ENCODE data around the gene SPTY2D1. TPM values are rescaled to one million over a fixed set of nuclear protein-coding genes. Genes with fewer than 3 reads are reported as not detected.

SPTY2D1 gene
- total and polyA plus RNA-seq, 3 donors from 2014 or later, result 11.5 to 28.2 (median 23.9) TPM

DNA sequence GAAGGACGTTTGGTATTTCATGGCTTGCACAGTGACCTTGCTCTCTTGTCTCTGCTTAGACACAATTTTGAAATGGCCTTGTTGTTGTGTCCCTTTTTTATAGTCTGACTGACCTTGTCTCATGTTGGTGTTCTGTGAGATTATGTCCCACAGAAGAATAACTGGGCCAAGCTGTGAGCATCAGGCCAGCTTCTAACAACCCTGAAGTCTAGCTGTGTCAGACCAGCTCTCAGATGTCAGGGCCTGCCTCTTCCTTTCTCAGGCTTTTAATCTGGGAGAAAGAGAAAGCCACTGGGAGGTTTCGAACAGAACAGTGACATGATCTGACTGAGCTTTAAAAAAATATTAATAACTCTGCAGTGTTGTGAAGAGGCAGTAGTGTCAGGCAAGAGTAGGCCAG is 43.6 kb downstream of the SPTY2D1 start:
- H3K4me1 ChIP-seq, result peaks cover 23% of the 10 kb centered on the region
- H3K4me3 ChIP-seq, result no peak overlapping the region
- intact Hi-C loops (cut with DNase I; ENCODE audit: low total_unique reads), result no loop called here

DNA sequence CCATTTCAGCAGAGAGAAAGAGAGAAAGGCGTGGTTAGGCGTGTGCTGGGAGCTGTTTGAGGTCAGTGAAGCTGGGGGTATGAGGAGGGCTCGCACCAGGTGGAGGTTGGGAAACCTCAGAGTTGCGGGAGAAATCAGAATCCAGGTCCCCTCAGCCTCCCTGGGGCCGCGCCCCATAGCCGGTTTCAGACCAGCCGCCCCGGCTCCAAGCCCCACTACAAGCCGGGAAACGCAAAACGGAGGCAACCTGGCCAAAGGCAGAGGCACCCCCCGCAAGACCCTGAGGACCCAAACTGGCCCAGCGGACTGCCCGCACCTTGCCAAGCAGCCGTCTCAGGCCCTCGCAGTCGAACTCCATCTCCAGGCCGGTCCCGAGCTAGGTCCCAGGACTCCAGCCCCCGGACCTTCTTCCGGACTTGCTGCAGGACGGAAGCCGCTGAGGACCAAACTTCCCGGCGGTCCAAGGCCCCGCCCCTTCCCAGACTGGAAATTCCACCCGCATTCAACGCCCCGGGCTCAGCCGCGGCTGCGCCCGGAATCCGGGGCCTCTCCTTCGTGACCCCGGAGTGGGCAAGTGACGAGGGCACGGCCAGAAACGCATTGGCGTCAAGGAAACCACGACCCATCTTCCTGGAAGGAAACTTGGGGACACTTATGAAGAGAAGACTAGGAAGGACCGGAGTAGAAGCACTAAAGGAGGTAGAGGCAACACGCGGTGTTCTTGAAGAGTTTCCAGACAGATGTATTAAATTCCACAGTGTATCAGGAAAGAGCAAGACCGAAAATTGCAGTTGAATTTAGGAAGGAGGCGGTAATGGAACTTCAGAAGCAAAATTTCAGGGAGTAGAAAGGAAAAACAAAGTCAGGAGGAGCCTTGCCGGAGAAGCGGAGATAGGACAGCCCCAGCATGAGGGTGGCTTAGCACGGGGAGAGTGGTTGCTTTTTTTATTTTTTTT is 45.6 kb downstream of the SPTY2D1 start, which contains the start of gene UEVLD:
TSS of gene UEVLD (minus strand) at position 438 of the 956 bp plus-strand sequence. CDS start at position 358, 80 bp downstream.
- intact Hi-C loops (cut with DNase I; ENCODE audit: low total_unique reads), result loop anchor here (10.0 kb wide), 1 partner anchor 46 kb away; the partner anchor contains the start of gene SPTY2D1
- Histone ChIP-seq H3K4me1 (peaks cover 23% of the 10 kb centered on the region), H3K4me3 (peak within 1 kb of the TSS; percentile 84 to 91), H3K36me3 (ENCODE audit: low read depth, missing control alignments) (no peaks in the 10 kb centered on the region), H3K27me3 (no peaks in the 10 kb centered on the region), H3K27ac (peak within 1 kb of the TSS; percentile 77 to 80), H3K9me3 (no peaks in the 10 kb centered on the region)
- TF ChIP-seq POLR2A (IDR thresholded peaks at IDR 0.05), result no peak
- TF ChIP-seq, protein P1, sequence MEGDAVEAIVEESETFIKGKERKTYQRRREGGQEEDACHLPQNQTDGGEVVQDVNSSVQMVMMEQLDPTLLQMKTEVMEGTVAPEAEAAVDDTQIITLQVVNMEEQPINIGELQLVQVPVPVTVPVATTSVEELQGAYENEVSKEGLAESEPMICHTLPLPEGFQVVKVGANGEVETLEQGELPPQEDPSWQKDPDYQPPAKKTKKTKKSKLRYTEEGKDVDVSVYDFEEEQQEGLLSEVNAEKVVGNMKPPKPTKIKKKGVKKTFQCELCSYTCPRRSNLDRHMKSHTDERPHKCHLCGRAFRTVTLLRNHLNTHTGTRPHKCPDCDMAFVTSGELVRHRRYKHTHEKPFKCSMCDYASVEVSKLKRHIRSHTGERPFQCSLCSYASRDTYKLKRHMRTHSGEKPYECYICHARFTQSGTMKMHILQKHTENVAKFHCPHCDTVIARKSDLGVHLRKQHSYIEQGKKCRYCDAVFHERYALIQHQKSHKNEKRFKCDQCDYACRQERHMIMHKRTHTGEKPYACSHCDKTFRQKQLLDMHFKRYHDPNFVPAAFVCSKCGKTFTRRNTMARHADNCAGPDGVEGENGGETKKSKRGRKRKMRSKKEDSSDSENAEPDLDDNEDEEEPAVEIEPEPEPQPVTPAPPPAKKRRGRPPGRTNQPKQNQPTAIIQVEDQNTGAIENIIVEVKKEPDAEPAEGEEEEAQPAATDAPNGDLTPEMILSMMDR (IDR thresholded peaks at IDR 0.05), result no peak
- DNase-seq, result peak; percentile 93
- 1% methylated on average over 21 to 50 of the region's 50 CpGs for WGBS, 2 donors

More for the DNA sequence above, 43.6 kb downstream of the SPTY2D1 start:
- no peak for DNase-seq
- no peak overlapping the region for H3K27ac ChIP-seq
- WGBS, 2 donors, result 33 to 41% methylated on average over 2 of the region's 2 CpGs
- TF ChIP-seq, protein P1 (IDR thresholded peaks at IDR 0.05), result no peak
- no peak for TF ChIP-seq POLR2A (IDR thresholded peaks at IDR 0.05)
- no peaks in the 10 kb centered on the region for H3K9me3 ChIP-seq
- no peaks in the 10 kb centered on the region for H3K36me3 ChIP-seq (ENCODE audit: low read depth, missing control alignments)
- H3K27me3 ChIP-seq, result no peaks in the 10 kb centered on the region

DNA sequence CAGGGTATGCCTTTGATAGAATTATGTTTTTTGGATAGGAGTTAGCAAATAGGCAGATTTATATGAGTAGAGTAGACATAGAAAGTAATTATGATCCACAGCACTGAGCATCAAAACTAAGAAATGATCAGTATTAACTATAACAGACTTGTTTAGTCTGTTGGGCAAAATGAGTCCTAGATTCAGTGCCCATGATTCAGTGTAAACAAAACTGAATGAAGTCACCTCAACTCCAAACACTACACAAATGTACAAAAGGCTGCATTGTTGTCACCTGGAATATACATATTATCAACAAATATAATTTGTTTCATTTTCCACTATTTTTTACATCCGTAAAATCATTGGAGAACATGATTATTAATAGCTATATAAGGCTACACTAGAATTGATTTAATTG is 52.3 kb downstream of the SPTY2D1 start:
- TF ChIP-seq, protein P1 (IDR thresholded peaks at IDR 0.05), result no peak
- TF ChIP-seq POLR2A (IDR thresholded peaks at IDR 0.05), result no peak
- Histone ChIP-seq H3K9me3 (no peaks in the 10 kb centered on the region), H3K4me3 (no peak overlapping the region), H3K27me3 (no peaks in the 10 kb centered on the region), H3K36me3 (ENCODE audit: low read depth, missing control alignments) (no peaks in the 10 kb centered on the region), H3K27ac (no peak overlapping the region), H3K4me1 (no peaks in the 10 kb centered on the region)
- whole genome bisulfite sequencing, 2 donors, result 63% methylated on average over 1 of the region's 1 CpG
- no peak for DNase-seq
- intact Hi-C loops (cut with DNase I; ENCODE audit: low total_unique reads), result loop anchor here (10.0 kb wide), 1 partner anchor 53 kb away; the partner anchor contains the start of gene SPTY2D1

DNA sequence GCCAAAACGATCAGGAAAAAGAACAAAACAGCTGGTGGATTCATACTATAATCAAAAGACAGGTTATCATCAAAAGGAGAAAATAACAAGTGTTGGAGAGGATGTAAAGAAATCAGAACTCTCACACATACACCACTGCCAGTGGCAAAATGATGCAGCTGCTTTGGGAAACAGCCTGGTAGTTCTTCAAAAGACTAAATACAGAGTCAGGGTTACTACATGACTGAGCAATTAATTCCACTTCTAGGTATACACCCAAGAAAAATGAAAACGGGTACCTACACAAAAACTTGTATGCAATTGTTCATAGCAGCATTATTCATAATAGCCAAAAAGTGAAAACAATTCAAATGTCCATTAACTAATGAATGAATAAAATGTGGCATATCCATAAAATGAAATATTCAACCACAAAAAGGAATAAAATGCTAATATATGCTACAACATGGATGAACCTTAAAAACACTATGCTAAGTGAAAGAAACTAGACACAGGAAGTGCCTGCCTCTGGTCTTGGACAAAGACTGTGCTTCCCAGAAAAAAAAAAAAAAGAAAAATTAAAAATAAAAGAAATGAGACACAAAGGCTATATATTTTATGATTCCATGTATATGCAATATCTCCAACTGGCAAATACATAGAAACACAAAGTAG is 53.9 kb downstream of the SPTY2D1 start:
- Histone ChIP-seq H3K27me3 (no peaks in the 10 kb centered on the region), H3K27ac (no peak overlapping the region), H3K9me3 (no peaks in the 10 kb centered on the region), H3K36me3 (ENCODE audit: low read depth, missing control alignments) (no peaks in the 10 kb centered on the region), H3K4me3 (no peak overlapping the region), H3K4me1 (no peaks in the 10 kb centered on the region)
- intact Hi-C loops (cut with DNase I; ENCODE audit: low total_unique reads), result loop anchor here (10.0 kb wide), 1 partner anchor 55 kb away; the partner anchor contains the start of gene SPTY2D1
- DNase-seq, result no peak
- 72 to 88% methylated on average over 2 of the region's 2 CpGs for WGBS, 2 donors
- TF ChIP-seq, protein P1 (IDR thresholded peaks at IDR 0.05), result no peak
- TF ChIP-seq POLR2A (IDR thresholded peaks at IDR 0.05), result no peak
